ENCODE data around the gene KLHL2. TPM values are rescaled to one million over a fixed set of nuclear protein-coding genes. Genes with fewer than 3 reads are reported as not detected.
"Not testable (repeated sequence)": the region's sequence is repeated elsewhere in the genome, so short reads cannot be mapped to it uniquely, and the experiment has no call there.

Gene KLHL2
- total RNA-seq, 1 donor from 2014 or later: 35.6 TPM

- no peak for DNase-seq
Observed at GRCh38 chr4:165331823-165332222, 124.5 kb downstream of the KLHL2 start.

GRCh38 chr4:165332502-165332901 lies 125.1 kb downstream of the KLHL2 start:
- DNase-seq: no peak

GRCh38 chr4:165335163-165335703 lies 127.9 kb downstream of the KLHL2 start:
- no peak for DNase-seq

GRCh38 chr4:165336743-165337142 lies 129.4 kb downstream of the KLHL2 start:
- DNase-seq: no peak

GRCh38 chr4:165342340-165342739 lies 135.0 kb downstream of the KLHL2 start:
- not testable (repeated sequence) for DNase-seq

- peak; percentile 63 for DNase-seq
Observed at GRCh38 chr4:165343353-165344191, 136.2 kb downstream of the KLHL2 start.

GRCh38 chr4:165345666-165346417 lies 138.5 kb downstream of the KLHL2 start:
- DNase-seq: peak; percentile 19

- no peak for DNase-seq
Observed at GRCh38 chr4:165347647-165348569, 140.5 kb downstream of the KLHL2 start.

GRCh38 chr4:165351359-165352130 lies 144.2 kb downstream of the KLHL2 start:
- no peak for DNase-seq

- peak; percentile 57 for DNase-seq
Observed at GRCh38 chr4:165355900-165356300, 148.5 kb downstream of the KLHL2 start.

- DNase-seq: no peak
Observed at GRCh38 chr4:165359506-165359905, 152.1 kb downstream of the KLHL2 start.

- no peak for DNase-seq
Observed at GRCh38 chr4:165360041-165360695, 152.8 kb downstream of the KLHL2 start.

GRCh38 chr4:165360985-165361670 lies 153.8 kb downstream of the KLHL2 start:
- DNase-seq: no peak

GRCh38 chr4:165361810-165362209 lies 154.4 kb downstream of the KLHL2 start:
- DNase-seq: no peak

- DNase-seq: no peak
Observed at GRCh38 chr4:165364452-165365080, 157.2 kb downstream of the KLHL2 start.

- DNase-seq: no peak
Observed at GRCh38 chr4:165367040-165367439, 159.7 kb downstream of the KLHL2 start.

- no peak for DNase-seq
Observed at GRCh38 chr4:165368114-165368513, 160.8 kb downstream of the KLHL2 start.

- no peak for DNase-seq
Observed at GRCh38 chr4:165368567-165368966, 161.2 kb downstream of the KLHL2 start.

GRCh38 chr4:165369522-165369921 lies 162.2 kb downstream of the KLHL2 start:
- no peak for DNase-seq

GRCh38 chr4:165370530-165370929 lies 163.2 kb downstream of the KLHL2 start:
- no peak for DNase-seq

Data from dermis blood vessel endothelial cell (primary cell).